HG02623 (cell line): ENCODE measurements around the gene COL3A1.

Experiments
- ATAC-seq: cut with Tn5 transposase; IDR thresholded peaks from one replicate; pipeline ENCODE4 v1.9.1; 2021; ENCODE audit warnings: moderate library complexity; ENCODE audit not compliant: unreplicated experiment

COL3A1 gene

GRCh38 chr2:189015359-189015758, 41.2 kb downstream of the COL3A1 start:
- ATAC-seq: no peak

GRCh38 chr2:189016311-189016861, 42.2 kb downstream of the COL3A1 start:
- no peak for ATAC-seq

- ATAC-seq: no peak
These were observed 44.5 kb downstream of the COL3A1 start for GRCh38 chr2:189018631-189019030.

- ATAC-seq: no peak
These were observed 46.0 kb downstream of the COL3A1 start for GRCh38 chr2:189020179-189020578.

- ATAC-seq: no peak
These were observed 47.9 kb downstream of the COL3A1 start for GRCh38 chr2:189022053-189022481.

- no peak for ATAC-seq
These were observed 48.3 kb downstream of the COL3A1 start for GRCh38 chr2:189022492-189022891.

- no peak for ATAC-seq
These were observed 50.9 kb downstream of the COL3A1 start for GRCh38 chr2:189024901-189025618.

GRCh38 chr2:189037518-189037917, 63.3 kb downstream of the COL3A1 start:
- no peak for ATAC-seq

GRCh38 chr2:189045836-189046235, 71.7 kb downstream of the COL3A1 start:
- ATAC-seq: no peak

- no peak for ATAC-seq
These were observed 72.1 kb downstream of the COL3A1 start for GRCh38 chr2:189046320-189046719.

- ATAC-seq: no peak
These were observed 73.2 kb downstream of the COL3A1 start for GRCh38 chr2:189047171-189047888.

GRCh38 chr2:189048189-189048588, 74.0 kb downstream of the COL3A1 start:
- ATAC-seq: no peak

GRCh38 chr2:189049709-189050164, 75.6 kb downstream of the COL3A1 start:
- no peak for ATAC-seq

GRCh38 chr2:189050165-189050712, 76.1 kb downstream of the COL3A1 start:
- no peak for ATAC-seq

GRCh38 chr2:189056200-189057106, 82.3 kb downstream of the COL3A1 start:
- no peak for ATAC-seq

- ATAC-seq: no peak
These were observed 83.1 kb downstream of the COL3A1 start for GRCh38 chr2:189057316-189057715.

GRCh38 chr2:189060096-189060642, 86.0 kb downstream of the COL3A1 start:
- no peak for ATAC-seq
